A673 (cell line): ENCODE data around the gene TTC1. TPM values are rescaled to one million over a fixed set of nuclear protein-coding genes. Genes with fewer than 3 reads are reported as not detected.

ENCODE experiments used
- BruUV-seq: library from RNA; stranded (reverse); fragments of 400-500 nt; replicated peaks from 2 replicates; lab custom pipeline; 2021; lab: Mats Ljungman, UMichigan
- CTCF ChIA-PET: fragments of 300-600 bp; sonication (Branson Sonifier 250); formaldehyde crosslinking; loops from one replicate; lab custom pipeline; 2022; ENCODE audit warnings: antibody characterized with exemption; lab: Charles Lee
- POLR2A ChIA-PET: fragments of 300-600 bp; sonication (Branson Sonifier 250); formaldehyde crosslinking; loops from one replicate; lab custom pipeline; 2022; ENCODE audit warnings: antibody characterized with exemption; ENCODE audit not compliant: low non-redundant PET; lab: Charles Lee
- DNase-seq: peaks from one replicate; pipeline ENCODE4 v3.0.0-alpha.2; 2015; ENCODE audit warnings: low spot score
- H3K27ac ChIP-seq: fragments of 200-600 bp; sonication (generic); 2 replicates; pipeline ENCODE4 v1.5.1; 2016; ENCODE audit warnings: mixed run types, low read depth, mild to moderate bottlenecking, mixed read lengths, antibody characterized with exemption, low read length; ENCODE audit not compliant: poor library complexity, severe bottlenecking
- H3K27me3 ChIP-seq: fragments of 200-600 bp; sonication (generic); replicated peaks from 2 replicates; pipeline ENCODE4 v1.6.1; 2017; ENCODE audit warnings: mixed run types, low read depth, mild to moderate bottlenecking, mixed read lengths, antibody characterized with exemption, low read length; ENCODE audit not compliant: insufficient read depth, poor library complexity
- H3K36me3 ChIP-seq: fragments of 200-600 bp; sonication (generic); 2 replicates; pipeline ENCODE4 v1.6.1; 2016; ENCODE audit warnings: mixed run types, mild to moderate bottlenecking, mixed read lengths, antibody characterized with exemption, low read length; ENCODE audit not compliant: insufficient read depth, poor library complexity, severe bottlenecking
- H3K4me1 ChIP-seq: fragments of 200-600 bp; sonication (generic); 2 replicates; pipeline ENCODE4 v1.6.1; 2017; ENCODE audit warnings: mixed run types, mild to moderate bottlenecking, mixed read lengths, antibody characterized with exemption, low read length; ENCODE audit not compliant: insufficient read depth, poor library complexity, severe bottlenecking
- H3K4me3 ChIP-seq: fragments of 200-600 bp; sonication (generic); 2 replicates; pipeline ENCODE4 v1.5.1; 2016; ENCODE audit warnings: low read depth, mixed run types, mild to moderate bottlenecking, mixed read lengths, low read length; ENCODE audit not compliant: poor library complexity, severe bottlenecking
- H3K9me3 ChIP-seq: fragments of 200-600 bp; sonication (generic); 2 replicates; pipeline ENCODE4 v1.6.1; 2016; ENCODE audit warnings: mixed run types, low read depth, mild to moderate bottlenecking, mixed read lengths, antibody characterized with exemption, low read length; ENCODE audit not compliant: poor library complexity, severe bottlenecking
- EZH2 ChIP-seq: fragments of 200-600 bp; sonication (generic); IDR thresholded peaks from 2 replicates; pipeline ENCODE4 v1.6.1; 2017; ENCODE audit warnings: borderline replicate concordance, low read depth, mild to moderate bottlenecking, mixed read lengths, antibody characterized with exemption, low read length; ENCODE audit not compliant: poor library complexity, severe bottlenecking
- intact Hi-C: fragments of 100-400 bp; cut with micrococcal nuclease; formaldehyde crosslinking; loops from one replicate; pipeline ENCODE4 v1.10.0; 2022; ENCODE audit not compliant: unreplicated experiment
- total RNA-seq: library from RNA; stranded (reverse); gene quantifications from 2 replicates; pipeline ENCODE4 v1.2.3, GENCODE V29; 2021
- TF ChIP-seq, protein P1 (sequence below): fragments of 300-800, 200-600 bp; sonication (generic); conservative IDR thresholded peaks from 2 replicates; pipeline ENCODE4 v1.5.1; 2017; ENCODE audit warnings: low read depth, mild to moderate bottlenecking, antibody characterized with exemption, low read length, moderate library complexity, mixed read lengths

The TTC1 gene
- total RNA-seq, 1 experiment from 2014 or later = 66.5 TPM

GRCh38 chr5:160044391-160044804, 35.5 kb downstream of the TTC1 start:
- ChIA-PET POLR2A (no interaction called here), CTCF (no interaction called here)
- no TSS peak for BruUV-seq
- intact Hi-C loops = no loop called here
- Histone ChIP-seq H3K9me3 (no peaks in the 10 kb centered on the region), H3K4me3 (no peak overlapping the region), H3K27me3 (no peaks in the 10 kb centered on the region), H3K36me3 (peaks cover 10% of the 10 kb centered on the region), H3K27ac (no peak overlapping the region), H3K4me1 (peaks cover 6% of the 10 kb centered on the region)
- no peak for DNase-seq
- TF ChIP-seq, protein P1, sequence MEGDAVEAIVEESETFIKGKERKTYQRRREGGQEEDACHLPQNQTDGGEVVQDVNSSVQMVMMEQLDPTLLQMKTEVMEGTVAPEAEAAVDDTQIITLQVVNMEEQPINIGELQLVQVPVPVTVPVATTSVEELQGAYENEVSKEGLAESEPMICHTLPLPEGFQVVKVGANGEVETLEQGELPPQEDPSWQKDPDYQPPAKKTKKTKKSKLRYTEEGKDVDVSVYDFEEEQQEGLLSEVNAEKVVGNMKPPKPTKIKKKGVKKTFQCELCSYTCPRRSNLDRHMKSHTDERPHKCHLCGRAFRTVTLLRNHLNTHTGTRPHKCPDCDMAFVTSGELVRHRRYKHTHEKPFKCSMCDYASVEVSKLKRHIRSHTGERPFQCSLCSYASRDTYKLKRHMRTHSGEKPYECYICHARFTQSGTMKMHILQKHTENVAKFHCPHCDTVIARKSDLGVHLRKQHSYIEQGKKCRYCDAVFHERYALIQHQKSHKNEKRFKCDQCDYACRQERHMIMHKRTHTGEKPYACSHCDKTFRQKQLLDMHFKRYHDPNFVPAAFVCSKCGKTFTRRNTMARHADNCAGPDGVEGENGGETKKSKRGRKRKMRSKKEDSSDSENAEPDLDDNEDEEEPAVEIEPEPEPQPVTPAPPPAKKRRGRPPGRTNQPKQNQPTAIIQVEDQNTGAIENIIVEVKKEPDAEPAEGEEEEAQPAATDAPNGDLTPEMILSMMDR = no peak
- TF ChIP-seq EZH2 = no peak

GRCh38 chr5:160044967-160045366, 36.0 kb downstream of the TTC1 start:
- CTCF ChIA-PET = no interaction called here
- intact Hi-C loops = no loop called here
- no TSS peak for BruUV-seq
- peak; percentile 6 for DNase-seq
- Histone ChIP-seq H3K27me3 (no peaks in the 10 kb centered on the region), H3K4me1 (peaks cover 6% of the 10 kb centered on the region), H3K4me3 (no peak overlapping the region), H3K36me3 (peaks cover 5% of the 10 kb centered on the region), H3K27ac (peak overlapping the region; percentile 7), H3K9me3 (no peaks in the 10 kb centered on the region)
- no peak for TF ChIP-seq EZH2
- TF ChIP-seq, protein P1 = no peak
- POLR2A ChIA-PET = no interaction called here

DNA sequence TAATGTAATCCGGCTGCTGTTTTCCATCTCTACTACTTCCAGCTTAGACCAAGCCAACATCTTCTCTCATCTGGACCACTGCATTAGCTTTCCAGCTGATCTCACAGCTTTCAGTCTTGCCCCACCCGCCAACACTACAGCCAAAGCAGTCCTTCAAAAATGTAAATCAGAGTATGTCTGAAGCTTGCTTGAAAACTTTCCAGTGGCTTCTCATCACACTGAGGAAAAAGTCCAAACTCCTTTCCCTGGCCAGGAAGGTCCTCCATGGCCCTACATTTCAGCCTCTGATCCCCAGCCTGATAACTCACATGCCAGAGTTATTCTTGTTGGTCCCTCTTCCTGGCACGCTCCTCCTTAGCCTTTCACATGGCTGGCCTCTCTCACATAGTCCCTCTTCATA, 38.5 kb downstream of the TTC1 start:
- DNase-seq = no peak
- BruUV-seq = no TSS peak
- peaks cover 6% of the 10 kb centered on the region for H3K4me1 ChIP-seq
- no peak for TF ChIP-seq EZH2
- TF ChIP-seq, protein P1 = no peak
- no peaks in the 10 kb centered on the region for H3K9me3 ChIP-seq
- ChIA-PET POLR2A (no interaction called here), CTCF (no interaction called here)
- H3K27me3 ChIP-seq = no peaks in the 10 kb centered on the region
- H3K36me3 ChIP-seq = peaks cover 19% of the 10 kb centered on the region
- intact Hi-C loops = no loop called here
- H3K27ac ChIP-seq = no peak overlapping the region
- H3K4me3 ChIP-seq = no peak overlapping the region
